ENCODE measurements around the gene DNAAF1.

DNA sequence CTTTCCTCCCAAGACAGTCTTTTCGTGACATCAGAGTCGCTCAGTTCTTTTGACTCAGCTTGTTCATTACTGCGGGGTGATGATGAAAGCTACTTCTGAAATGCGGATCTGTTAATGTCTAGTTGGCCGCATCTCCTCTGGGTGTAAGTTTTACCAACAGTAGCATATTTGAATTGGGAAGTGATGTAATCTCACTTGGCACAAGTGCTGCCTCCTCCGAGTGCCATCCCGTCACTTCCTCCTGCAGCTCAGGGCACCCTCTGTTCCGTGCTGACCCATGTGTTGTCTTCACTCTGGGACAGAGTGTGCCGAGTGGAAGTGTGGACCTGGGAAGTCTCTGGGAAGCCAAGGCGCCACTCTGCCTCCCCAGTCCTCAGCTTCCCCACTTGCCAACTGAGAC lies 54.8 kb downstream of the DNAAF1 start:
- TF ChIP-seq, protein P1, sequence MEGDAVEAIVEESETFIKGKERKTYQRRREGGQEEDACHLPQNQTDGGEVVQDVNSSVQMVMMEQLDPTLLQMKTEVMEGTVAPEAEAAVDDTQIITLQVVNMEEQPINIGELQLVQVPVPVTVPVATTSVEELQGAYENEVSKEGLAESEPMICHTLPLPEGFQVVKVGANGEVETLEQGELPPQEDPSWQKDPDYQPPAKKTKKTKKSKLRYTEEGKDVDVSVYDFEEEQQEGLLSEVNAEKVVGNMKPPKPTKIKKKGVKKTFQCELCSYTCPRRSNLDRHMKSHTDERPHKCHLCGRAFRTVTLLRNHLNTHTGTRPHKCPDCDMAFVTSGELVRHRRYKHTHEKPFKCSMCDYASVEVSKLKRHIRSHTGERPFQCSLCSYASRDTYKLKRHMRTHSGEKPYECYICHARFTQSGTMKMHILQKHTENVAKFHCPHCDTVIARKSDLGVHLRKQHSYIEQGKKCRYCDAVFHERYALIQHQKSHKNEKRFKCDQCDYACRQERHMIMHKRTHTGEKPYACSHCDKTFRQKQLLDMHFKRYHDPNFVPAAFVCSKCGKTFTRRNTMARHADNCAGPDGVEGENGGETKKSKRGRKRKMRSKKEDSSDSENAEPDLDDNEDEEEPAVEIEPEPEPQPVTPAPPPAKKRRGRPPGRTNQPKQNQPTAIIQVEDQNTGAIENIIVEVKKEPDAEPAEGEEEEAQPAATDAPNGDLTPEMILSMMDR (IDR thresholded peaks at IDR 0.05; ENCODE audit: extremely low read depth in 1 of 2, insufficient read depth in 1 of 2, low read depth in 1 of 2, low read length in 2 of 2) = no peak
- TF ChIP-seq FOS (IDR thresholded peaks at IDR 0.05; ENCODE audit: borderline replicate concordance, insufficient read depth, low read length) (no peak), POLR2A (IDR thresholded peaks at IDR 0.05; ENCODE audit: low read depth, low read length) (no peak), JUN (IDR thresholded peaks at IDR 0.05; ENCODE audit: borderline replicate concordance, insufficient read depth, insufficient read length, low read depth) (no peak)
